ENCODE measurements around the gene KRTAP5-8.

GRCh38 chr11:71499125-71499524 is 38.7 kb upstream of the KRTAP5-8 start:
- TF ChIP-seq POLR2A (IDR thresholded peaks at IDR 0.05; ENCODE audit: low read depth, low read length), result no peak
- no peak for TF ChIP-seq POLR2AphosphoS5 (IDR thresholded peaks at IDR 0.05; ENCODE audit: low read depth, low read length)
- TF ChIP-seq TAF1 (IDR thresholded peaks at IDR 0.05; ENCODE audit: borderline replicate concordance, low read depth, low read length), result no peak
